ENCODE results near the gene MOV10. TPM values are rescaled to one million over a fixed set of nuclear protein-coding genes. Genes with fewer than 3 reads are reported as not detected.

MOV10 gene
- total RNA-seq, 1 donor from 2014 or later: 47.5 TPM

DNA sequence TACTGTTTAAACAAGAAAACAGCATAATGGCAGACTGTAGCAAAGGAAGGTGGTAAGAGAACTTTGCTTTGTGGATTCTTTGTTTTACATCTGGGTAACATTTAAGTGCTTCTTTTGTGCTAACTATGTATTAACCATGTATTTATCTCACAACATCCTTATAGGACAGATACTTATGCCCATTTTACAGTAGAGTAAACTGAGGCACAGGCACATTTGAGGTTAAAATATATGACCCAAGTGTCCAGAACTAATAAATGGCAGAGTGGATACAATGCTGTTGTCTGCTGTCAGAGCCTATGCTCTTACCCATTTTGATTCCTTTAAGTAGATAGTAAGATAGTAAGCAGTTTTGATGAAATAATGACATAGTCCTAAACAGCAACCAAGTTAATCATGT lies 47.6 kb upstream of the MOV10 start:
- Mint-ChIP-seq H3K4me1 (peaks cover 8% of the 10 kb centered on the region), H3K27ac (no peak overlapping the region), H3K4me3 (no peak overlapping the region), H3K36me3 (peaks cover 26% of the 10 kb centered on the region), H3K9me3 (no peaks in the 10 kb centered on the region), H3K27me3 (ENCODE audit: insufficient read depth, low read depth) (no peaks in the 10 kb centered on the region)
- Histone ChIP-seq H3K27me3 (no peaks in the 10 kb centered on the region), H3F3A (ENCODE audit: low read depth) (no peaks in the 10 kb centered on the region), H3K4me1 (no peaks in the 10 kb centered on the region), H3K79me2 (ENCODE audit: low read depth) (peaks cover 100% of the 10 kb centered on the region), H3K4me2 (no peak overlapping the region), H3K9me3 (ENCODE audit: low read depth) (no peaks in the 10 kb centered on the region), H4K20me1 (ENCODE audit: low read depth) (peaks cover 94% of the 10 kb centered on the region), H3K27ac (no peak overlapping the region), H2AFZ (replicated peaks) (no peak overlapping the region), H3K9ac (no peak overlapping the region), H3K4me3 (no peak overlapping the region), H3K36me3 (no peaks in the 10 kb centered on the region)
- no peak for TF ChIP-seq EZH2 (IDR thresholded peaks at IDR 0.05)
- TF ChIP-seq EZH2phosphoT487 (IDR thresholded peaks at IDR 0.05): no peak
- TF ChIP-seq, protein P1, sequence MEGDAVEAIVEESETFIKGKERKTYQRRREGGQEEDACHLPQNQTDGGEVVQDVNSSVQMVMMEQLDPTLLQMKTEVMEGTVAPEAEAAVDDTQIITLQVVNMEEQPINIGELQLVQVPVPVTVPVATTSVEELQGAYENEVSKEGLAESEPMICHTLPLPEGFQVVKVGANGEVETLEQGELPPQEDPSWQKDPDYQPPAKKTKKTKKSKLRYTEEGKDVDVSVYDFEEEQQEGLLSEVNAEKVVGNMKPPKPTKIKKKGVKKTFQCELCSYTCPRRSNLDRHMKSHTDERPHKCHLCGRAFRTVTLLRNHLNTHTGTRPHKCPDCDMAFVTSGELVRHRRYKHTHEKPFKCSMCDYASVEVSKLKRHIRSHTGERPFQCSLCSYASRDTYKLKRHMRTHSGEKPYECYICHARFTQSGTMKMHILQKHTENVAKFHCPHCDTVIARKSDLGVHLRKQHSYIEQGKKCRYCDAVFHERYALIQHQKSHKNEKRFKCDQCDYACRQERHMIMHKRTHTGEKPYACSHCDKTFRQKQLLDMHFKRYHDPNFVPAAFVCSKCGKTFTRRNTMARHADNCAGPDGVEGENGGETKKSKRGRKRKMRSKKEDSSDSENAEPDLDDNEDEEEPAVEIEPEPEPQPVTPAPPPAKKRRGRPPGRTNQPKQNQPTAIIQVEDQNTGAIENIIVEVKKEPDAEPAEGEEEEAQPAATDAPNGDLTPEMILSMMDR (IDR thresholded peaks at IDR 0.05): no peak
- no peak for DNase-seq (ENCODE audit: low spot score)

DNA sequence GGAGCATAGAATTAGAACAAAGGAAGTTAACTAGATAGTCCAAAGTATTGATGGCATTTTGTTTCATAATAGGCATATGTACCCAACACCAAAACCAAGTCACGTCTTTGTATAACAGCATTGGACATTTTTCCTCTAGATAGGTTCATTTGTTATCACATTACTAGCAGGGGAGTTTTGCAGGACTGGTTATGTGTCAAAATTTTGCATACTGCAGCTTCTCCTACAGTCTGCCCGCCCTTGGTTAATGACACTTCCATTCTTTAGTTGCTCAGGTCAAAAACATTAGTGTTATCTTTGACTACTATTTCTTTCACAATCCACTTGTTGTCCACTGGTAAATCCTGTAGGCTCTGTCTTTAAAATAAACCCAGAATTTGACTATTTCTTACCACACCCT lies 45.9 kb upstream of the MOV10 start:
- H3K4me2 ChIP-seq: no peak overlapping the region
- DNase-seq (ENCODE audit: low spot score): no peak
- no peaks in the 10 kb centered on the region for H3K4me1 Mint-ChIP-seq
- no peaks in the 10 kb centered on the region for H3K9me3 Mint-ChIP-seq
- no peaks in the 10 kb centered on the region for H3K4me1 ChIP-seq
- H3K27me3 ChIP-seq: no peaks in the 10 kb centered on the region
- H3F3A ChIP-seq (ENCODE audit: low read depth): no peaks in the 10 kb centered on the region
- TF ChIP-seq, protein P1 (IDR thresholded peaks at IDR 0.05): no peak
- TF ChIP-seq EZH2phosphoT487 (IDR thresholded peaks at IDR 0.05) (no peak), EZH2 (IDR thresholded peaks at IDR 0.05) (no peak)
- no peak overlapping the region for H3K4me3 ChIP-seq
- H4K20me1 ChIP-seq (ENCODE audit: low read depth): peaks cover 95% of the 10 kb centered on the region
- H3K27ac Mint-ChIP-seq: no peak overlapping the region
- peaks cover 100% of the 10 kb centered on the region for H3K79me2 ChIP-seq (ENCODE audit: low read depth)
- H2AFZ ChIP-seq (replicated peaks): no peak overlapping the region
- H3K9ac ChIP-seq: no peak overlapping the region
- H3K27ac ChIP-seq: no peak overlapping the region
- no peak overlapping the region for H3K4me3 Mint-ChIP-seq
- peaks cover 27% of the 10 kb centered on the region for H3K36me3 Mint-ChIP-seq
- H3K36me3 ChIP-seq: no peaks in the 10 kb centered on the region
- H3K9me3 ChIP-seq (ENCODE audit: low read depth): no peaks in the 10 kb centered on the region
- no peaks in the 10 kb centered on the region for H3K27me3 Mint-ChIP-seq (ENCODE audit: insufficient read depth, low read depth)

DNA sequence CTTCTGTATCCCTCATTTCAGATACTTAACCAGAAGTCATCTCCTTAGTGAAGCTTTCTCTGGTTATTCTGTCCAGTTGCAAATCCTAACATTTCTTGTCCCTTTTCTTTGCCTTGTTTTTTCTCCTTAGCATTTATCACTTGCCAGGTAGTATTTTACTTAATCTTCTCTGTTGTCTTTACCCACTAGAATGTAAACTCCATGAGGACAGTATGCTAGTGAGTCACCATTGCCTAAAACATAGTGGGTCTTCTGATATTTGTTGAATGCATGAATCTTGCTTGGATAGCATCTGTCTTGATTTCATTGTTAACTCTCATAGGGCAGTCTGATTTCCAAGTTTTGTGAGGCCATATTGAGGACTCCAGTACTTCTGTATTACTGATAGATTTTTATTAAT lies 45.2 kb upstream of the MOV10 start:
- Mint-ChIP-seq H3K9me3 (peaks cover 4% of the 10 kb centered on the region), H3K36me3 (peaks cover 31% of the 10 kb centered on the region), H3K4me3 (no peak overlapping the region), H3K27ac (no peak overlapping the region), H3K27me3 (ENCODE audit: insufficient read depth, low read depth) (peaks cover 2% of the 10 kb centered on the region), H3K4me1 (no peaks in the 10 kb centered on the region)
- no peak overlapping the region for H3K4me2 ChIP-seq
- no peaks in the 10 kb centered on the region for H3K27me3 ChIP-seq
- no peak overlapping the region for H3K9ac ChIP-seq
- peaks cover 98% of the 10 kb centered on the region for H4K20me1 ChIP-seq (ENCODE audit: low read depth)
- H3K4me3 ChIP-seq: no peak overlapping the region
- H3K79me2 ChIP-seq (ENCODE audit: low read depth): peaks cover 100% of the 10 kb centered on the region
- no peaks in the 10 kb centered on the region for H3K36me3 ChIP-seq
- no peaks in the 10 kb centered on the region for H3F3A ChIP-seq (ENCODE audit: low read depth)
- H3K27ac ChIP-seq: no peak overlapping the region
- DNase-seq (ENCODE audit: low spot score): no peak
- no peaks in the 10 kb centered on the region for H3K4me1 ChIP-seq
- no peaks in the 10 kb centered on the region for H3K9me3 ChIP-seq (ENCODE audit: low read depth)
- TF ChIP-seq EZH2 (IDR thresholded peaks at IDR 0.05) (no peak), EZH2phosphoT487 (IDR thresholded peaks at IDR 0.05) (no peak)
- TF ChIP-seq, protein P1 (IDR thresholded peaks at IDR 0.05): no peak
- H2AFZ ChIP-seq (replicated peaks): no peak overlapping the region
